ENCODE results near the gene FAM156B. TPM values are rescaled to one million over a fixed set of nuclear protein-coding genes. Genes with fewer than 3 reads are reported as not detected.
A peak's percentile ranks its signal among the peaks of the same experiment; 100 is the strongest.
"Not testable (repeated sequence)": the region's sequence is repeated elsewhere in the genome, so short reads cannot be mapped to it uniquely, and the experiment has no call there.

The FAM156B gene
- total and polyA plus RNA-seq, 2 of the 4 experiments (the other 2 are of a cell fraction), result 17.9 to 52.4 TPM

DNA sequence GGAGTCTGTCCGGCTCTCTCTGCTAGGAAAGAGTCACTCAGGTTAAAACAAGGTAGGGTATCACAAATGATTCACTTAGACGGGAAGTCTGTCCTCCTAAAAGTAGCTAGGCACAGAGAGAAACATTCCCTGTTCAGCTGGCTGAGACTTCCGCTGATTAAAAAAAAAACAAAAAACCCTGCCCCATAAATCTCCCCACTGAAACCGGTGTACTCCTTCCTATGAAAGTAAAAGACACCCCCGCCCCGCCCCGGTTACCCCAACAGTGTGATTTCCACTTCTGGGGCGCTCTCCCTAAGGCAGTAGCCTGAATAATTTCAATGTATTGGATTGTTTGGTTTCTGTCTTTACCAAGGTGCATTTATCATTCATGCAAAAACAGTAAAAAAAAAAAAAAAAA, 692 bp upstream of the FAM156B start:
- H2BK120ac ChIP-seq (ENCODE audit: low read depth, low read length); H2AK5ac ChIP-seq (ENCODE audit: low read depth, low read length); dilution Hi-C loops (cut with HindIII; ENCODE audit: low sequenced_read_pairs, unreplicated experiment); intact Hi-C loops (cut with micrococcal nuclease); H3K9me3 ChIP-seq (ENCODE audit: control insufficient read depth, insufficient read depth, low read length); H2BK5ac ChIP-seq (ENCODE audit: low read depth, low read length, poor library complexity, severe bottlenecking); H4K8ac ChIP-seq (ENCODE audit: low read depth in 2 of 2, low read length in 2 of 2); POLR2A ChIA-PET (ENCODE audit: unreplicated experiment); H3K4ac ChIP-seq (ENCODE audit: low read depth, low read length); H3K4me2 ChIP-seq (ENCODE audit: low read depth, low read length); ATAC-seq (ENCODE audit: low read depth); H3K27me3 ChIP-seq (ENCODE audit: control insufficient read depth, insufficient read depth, low read length); H3K4me1 ChIP-seq (ENCODE audit: control insufficient read depth, insufficient read depth, low read length); H4K20me1 ChIP-seq (ENCODE audit: insufficient read depth, low read length); H2AK9ac ChIP-seq (replicated peaks; ENCODE audit: low read depth, low read length, poor library complexity); DNase-seq; H3K27ac ChIP-seq (ENCODE audit: insufficient read depth, low read length); H3K23ac ChIP-seq (ENCODE audit: low read depth, low read length); H4K91ac ChIP-seq (ENCODE audit: insufficient read depth, low read depth, low read length); H3K9me1 ChIP-seq (ENCODE audit: insufficient read depth, low read length); H3K36me3 ChIP-seq (ENCODE audit: control insufficient read depth, insufficient read depth, low read length); CTCF ChIA-PET; H4K5ac ChIP-seq (ENCODE audit: low read depth, low read length); H3K9ac ChIP-seq (ENCODE audit: low read depth, low read length); H3K4me3 ChIP-seq (ENCODE audit: insufficient read depth, low read depth, low read length); H3K14ac ChIP-seq (replicated peaks; ENCODE audit: low read depth, low read length); H2BK20ac ChIP-seq (ENCODE audit: low read depth, low read length); H3K79me1 ChIP-seq (ENCODE audit: low read depth in 1 of 2, low read length in 2 of 2); H2AFZ ChIP-seq (replicated peaks; ENCODE audit: low read length, poor library complexity); H3K56ac ChIP-seq (ENCODE audit: extremely low read depth, insufficient read depth, low read length); H2BK15ac ChIP-seq (ENCODE audit: low read depth, low read length); in situ Hi-C loops (cut with MboI; ENCODE audit: low sequenced_read_pairs); H3K18ac ChIP-seq (ENCODE audit: low read depth, low read length): not testable (repeated sequence)
- TSS peak; percentile 92 for BruUV-seq (replicated peaks)
- no CpG with 5 or more reads among the region's 8 CpGs for WGBS, 2 experiments (ENCODE audit: extremely low coverage in 2 of 2, insufficient read length in 1 of 2)

DNA sequence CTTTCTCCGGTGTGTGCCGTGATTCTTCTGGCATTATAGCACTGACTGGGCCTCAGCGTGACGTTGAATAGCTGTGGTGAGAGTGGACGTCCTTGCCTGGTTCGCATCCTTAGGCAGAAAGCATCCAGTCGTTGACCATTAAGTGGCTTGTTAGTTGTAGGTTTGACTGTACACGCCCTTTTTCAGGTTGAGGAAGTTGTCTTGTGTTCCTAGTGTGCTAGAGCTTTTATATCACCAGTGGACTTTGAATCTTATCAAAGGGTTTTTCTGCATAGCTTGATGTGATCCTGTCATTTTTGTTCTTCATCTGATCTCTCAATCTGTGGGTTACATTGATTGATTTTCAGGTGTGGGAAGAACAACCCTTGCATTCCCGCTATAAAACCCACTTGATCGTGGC, 8.4 kb downstream of the FAM156B start:
- H3K36me3 ChIP-seq (ENCODE audit: control insufficient read depth, insufficient read depth, low read length); ATAC-seq (ENCODE audit: low read depth); H3K27ac ChIP-seq (ENCODE audit: insufficient read depth, low read length); H3K79me1 ChIP-seq (ENCODE audit: low read depth in 1 of 2, low read length in 2 of 2); H2BK5ac ChIP-seq (ENCODE audit: low read depth, low read length, poor library complexity, severe bottlenecking); H3K4me1 ChIP-seq (ENCODE audit: control insufficient read depth, insufficient read depth, low read length); POLR2A ChIA-PET (ENCODE audit: unreplicated experiment); H4K91ac ChIP-seq (ENCODE audit: insufficient read depth, low read depth, low read length); H3K9me3 ChIP-seq (ENCODE audit: control insufficient read depth, insufficient read depth, low read length); in situ Hi-C loops (cut with MboI; ENCODE audit: low sequenced_read_pairs); H4K20me1 ChIP-seq (ENCODE audit: insufficient read depth, low read length); H2AK5ac ChIP-seq (ENCODE audit: low read depth, low read length); BruUV-seq (replicated peaks); H4K8ac ChIP-seq (ENCODE audit: low read depth in 2 of 2, low read length in 2 of 2); H3K4me3 ChIP-seq (ENCODE audit: insufficient read depth, low read depth, low read length); H3K4ac ChIP-seq (ENCODE audit: low read depth, low read length); H3K9ac ChIP-seq (ENCODE audit: low read depth, low read length); H2BK120ac ChIP-seq (ENCODE audit: low read depth, low read length); H2AFZ ChIP-seq (replicated peaks; ENCODE audit: low read length, poor library complexity); H3K4me2 ChIP-seq (ENCODE audit: low read depth, low read length); DNase-seq; dilution Hi-C loops (cut with HindIII; ENCODE audit: low sequenced_read_pairs, unreplicated experiment); H4K5ac ChIP-seq (ENCODE audit: low read depth, low read length); H3K23ac ChIP-seq (ENCODE audit: low read depth, low read length); H3K18ac ChIP-seq (ENCODE audit: low read depth, low read length); H2AK9ac ChIP-seq (replicated peaks; ENCODE audit: low read depth, low read length, poor library complexity); CTCF ChIA-PET; H3K14ac ChIP-seq (replicated peaks; ENCODE audit: low read depth, low read length); H3K56ac ChIP-seq (ENCODE audit: extremely low read depth, insufficient read depth, low read length); H2BK15ac ChIP-seq (ENCODE audit: low read depth, low read length); H2BK20ac ChIP-seq (ENCODE audit: low read depth, low read length); H3K27me3 ChIP-seq (ENCODE audit: control insufficient read depth, insufficient read depth, low read length); intact Hi-C loops (cut with micrococcal nuclease); H3K9me1 ChIP-seq (ENCODE audit: insufficient read depth, low read length): not testable (repeated sequence)
- no CpG with 5 or more reads among the region's 10 CpGs for WGBS, 2 experiments (ENCODE audit: extremely low coverage in 2 of 2, insufficient read length in 1 of 2)

All from IMR-90 (cell line).